Measurements from ENCODE around the gene RNU1-4.
"Not testable (repeated sequence)": the region's sequence is repeated elsewhere in the genome, so short reads cannot be mapped to it uniquely, and the experiment has no call there.

Gene RNU1-4
- 0.35 to 1.2 reads per million in 2 donors for total RNA-seq

- DNase-seq: not testable (repeated sequence)
These were observed at the start of gene RNU1-4 for GRCh38 chr1:16740047-16740964. Gene RNU1-4 (plus strand): TSS chr1:16740516.

GRCh38 chr1:16690971-16691682, 49.2 kb upstream of the RNU1-4 start:
- not testable (repeated sequence) for DNase-seq

GRCh38 chr1:16692283-16692682, 48.0 kb upstream of the RNU1-4 start:
- DNase-seq: not testable (repeated sequence)

- DNase-seq: not testable (repeated sequence)
These were observed 47.4 kb upstream of the RNU1-4 start for GRCh38 chr1:16692717-16693448.

- DNase-seq: not testable (repeated sequence)
These were observed 46.6 kb upstream of the RNU1-4 start for GRCh38 chr1:16693449-16694307.

GRCh38 chr1:16694308-16694702, 46.0 kb upstream of the RNU1-4 start:
- DNase-seq: not testable (repeated sequence)

GRCh38 chr1:16696507-16697150, 43.7 kb upstream of the RNU1-4 start:
- not testable (repeated sequence) for DNase-seq

- DNase-seq: not testable (repeated sequence)
These were observed 43.2 kb upstream of the RNU1-4 start for GRCh38 chr1:16697152-16697551.

GRCh38 chr1:16699440-16699839, 40.9 kb upstream of the RNU1-4 start:
- DNase-seq: not testable (repeated sequence)

- not testable (repeated sequence) for DNase-seq
These were observed 40.0 kb upstream of the RNU1-4 start for GRCh38 chr1:16700138-16700895.

GRCh38 chr1:16701189-16701588, 39.1 kb upstream of the RNU1-4 start:
- DNase-seq: not testable (repeated sequence)

- DNase-seq: not testable (repeated sequence)
These were observed 38.0 kb upstream of the RNU1-4 start for GRCh38 chr1:16702280-16702679.

GRCh38 chr1:16703141-16703540, 37.2 kb upstream of the RNU1-4 start:
- DNase-seq: not testable (repeated sequence)

- not testable (repeated sequence) for DNase-seq
These were observed 36.7 kb upstream of the RNU1-4 start for GRCh38 chr1:16703602-16704001.

- DNase-seq: not testable (repeated sequence)
These were observed 36.2 kb upstream of the RNU1-4 start for GRCh38 chr1:16704076-16704475.

GRCh38 chr1:16704502-16705100, 35.7 kb upstream of the RNU1-4 start:
- not testable (repeated sequence) for DNase-seq

- DNase-seq: not testable (repeated sequence)
These were observed 34.0 kb upstream of the RNU1-4 start for GRCh38 chr1:16706302-16706701.

GRCh38 chr1:16707130-16708093, 32.9 kb upstream of the RNU1-4 start:
- DNase-seq: not testable (repeated sequence)

- DNase-seq: not testable (repeated sequence)
These were observed 31.6 kb upstream of the RNU1-4 start for GRCh38 chr1:16708704-16709103.
